GM21528 (cell line): ENCODE results near the gene PTPRS.

ENCODE experiments used
- ATAC-seq: cut with Tn5 transposase; IDR thresholded peaks from one replicate; pipeline ENCODE4 v1.9.1; 2021; ENCODE audit warnings: mild to moderate bottlenecking, moderate library complexity; ENCODE audit not compliant: unreplicated experiment, low FRiP score

PTPRS gene

DNA sequence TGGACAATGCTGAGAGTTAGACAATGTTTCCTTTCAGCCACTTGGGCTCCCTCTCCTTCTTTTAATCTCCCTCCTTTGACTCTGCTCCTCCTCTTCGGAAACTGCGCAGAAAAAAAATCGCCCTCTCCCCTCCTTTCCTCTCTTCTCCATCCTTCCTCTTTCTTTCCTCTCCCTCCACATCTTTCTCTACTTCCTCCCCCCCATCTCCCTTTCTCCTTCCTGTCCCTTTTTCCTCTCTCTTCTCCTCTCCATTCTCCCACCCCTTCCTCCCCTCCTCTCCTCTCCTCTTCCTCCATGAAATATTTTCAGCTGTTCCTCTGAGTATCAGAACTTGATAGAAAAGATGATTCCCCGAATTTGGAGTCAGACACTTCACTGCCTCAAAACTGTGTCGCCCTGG, 15.1 kb upstream of the PTPRS start:
- no peak for ATAC-seq

DNA sequence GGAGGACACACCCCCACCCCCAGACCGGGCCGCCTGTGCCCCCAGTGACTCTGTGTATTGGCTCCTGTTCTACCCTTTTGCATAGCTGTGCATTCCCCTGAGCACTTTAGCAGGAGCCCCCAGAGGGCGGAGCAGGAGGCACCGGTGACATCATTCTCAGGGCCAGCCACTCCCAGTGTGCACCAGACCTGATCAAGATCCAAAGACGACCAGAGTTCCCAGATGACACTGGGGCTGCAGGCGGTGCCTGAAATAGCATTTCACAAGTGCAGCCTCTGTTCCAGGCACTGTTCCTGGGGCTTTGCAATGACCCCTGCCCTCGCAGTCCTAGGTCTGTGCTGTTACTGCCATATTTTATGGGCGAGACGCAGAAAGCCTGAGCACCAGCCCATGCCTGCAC, 14.5 kb upstream of the PTPRS start:
- ATAC-seq: no peak

DNA sequence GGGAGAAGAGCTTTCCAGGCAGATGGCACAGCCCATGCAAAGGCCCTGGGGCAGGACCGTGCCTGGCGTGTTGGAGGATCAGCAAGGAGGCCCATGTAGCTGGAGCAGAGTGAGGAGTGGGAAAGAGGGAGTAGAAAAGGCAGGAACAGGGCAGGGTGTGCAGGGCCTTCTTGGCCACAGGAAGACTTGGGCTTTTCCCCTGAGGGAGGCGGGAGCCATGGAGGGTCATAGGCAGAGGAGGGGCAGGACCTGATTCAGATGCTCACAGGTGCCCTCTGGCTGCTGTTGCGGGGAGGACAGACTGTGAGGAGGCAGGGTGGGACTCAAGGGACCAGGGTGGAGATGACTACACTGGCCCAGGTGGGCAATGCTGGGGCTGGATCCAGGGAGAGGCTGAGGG, 13.8 kb upstream of the PTPRS start:
- no peak for ATAC-seq

DNA sequence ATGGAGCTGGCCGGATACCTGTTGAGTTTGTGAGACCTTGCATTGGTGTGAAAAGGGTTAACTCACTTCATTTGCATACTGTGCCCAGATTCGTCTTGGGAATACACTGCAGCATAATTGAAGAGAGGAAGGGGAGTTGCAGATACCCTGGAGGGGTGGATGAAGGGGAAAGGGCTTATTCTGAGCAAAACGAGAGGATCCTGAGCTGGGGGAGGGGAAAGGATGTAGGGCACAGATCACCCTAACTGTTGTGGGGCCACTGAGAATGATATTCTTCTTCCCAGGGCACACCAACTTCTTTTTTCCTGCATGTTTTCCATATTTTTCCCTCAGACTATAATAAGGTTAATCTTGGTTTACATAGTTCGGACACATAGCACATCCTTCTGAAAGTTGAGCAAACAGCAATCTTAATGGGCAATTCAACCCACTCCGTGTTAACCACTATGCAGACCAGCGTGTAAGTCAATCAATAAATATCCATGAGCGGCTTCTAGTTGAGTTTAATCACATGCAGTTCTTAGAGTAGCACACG, 11.7 kb upstream of the PTPRS start:
- no peak for ATAC-seq

DNA sequence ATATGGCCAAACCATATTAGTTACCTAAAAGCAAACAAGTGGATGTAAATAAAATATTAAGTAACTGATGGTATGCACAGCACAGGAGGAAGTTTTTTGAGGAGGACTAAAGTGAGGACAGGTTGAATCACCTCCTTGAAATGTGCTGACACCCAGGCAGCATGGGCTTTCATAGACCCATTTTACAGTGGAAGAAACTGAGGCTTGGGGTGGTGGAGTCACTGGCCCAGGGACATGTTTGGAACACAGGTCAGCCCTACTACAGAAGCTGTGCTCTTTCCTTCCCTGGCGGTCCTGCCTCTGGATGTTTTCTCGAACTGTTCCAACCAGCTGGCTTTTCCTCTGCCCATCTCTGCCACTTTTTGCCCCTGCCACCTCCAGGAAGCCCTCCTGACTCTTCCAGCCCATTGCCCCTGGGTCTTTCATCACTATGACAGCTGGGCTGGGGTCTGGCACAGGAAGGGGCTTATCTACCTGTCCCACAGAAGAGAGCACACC, 11.2 kb upstream of the PTPRS start:
- no peak for ATAC-seq

DNA sequence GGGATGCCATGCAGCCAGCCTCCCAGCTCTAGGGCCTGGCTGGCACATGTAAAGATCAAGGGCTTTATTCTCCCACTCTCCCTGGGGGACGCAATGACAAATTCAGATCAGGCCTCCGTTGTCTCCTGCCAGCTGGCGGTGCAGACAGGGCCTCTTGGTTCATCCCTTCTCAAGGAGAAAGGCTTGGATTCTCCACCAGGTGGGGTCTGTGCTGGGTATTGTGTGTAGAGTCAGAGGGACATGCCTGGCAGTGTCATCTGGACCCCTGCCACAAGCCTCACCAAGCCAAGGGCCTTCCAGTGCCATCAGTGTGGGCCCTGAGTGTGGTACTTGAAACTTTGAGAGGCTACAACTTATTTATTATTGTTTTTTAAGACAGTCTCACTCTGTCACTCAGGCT, 8.4 kb upstream of the PTPRS start:
- no peak for ATAC-seq

DNA sequence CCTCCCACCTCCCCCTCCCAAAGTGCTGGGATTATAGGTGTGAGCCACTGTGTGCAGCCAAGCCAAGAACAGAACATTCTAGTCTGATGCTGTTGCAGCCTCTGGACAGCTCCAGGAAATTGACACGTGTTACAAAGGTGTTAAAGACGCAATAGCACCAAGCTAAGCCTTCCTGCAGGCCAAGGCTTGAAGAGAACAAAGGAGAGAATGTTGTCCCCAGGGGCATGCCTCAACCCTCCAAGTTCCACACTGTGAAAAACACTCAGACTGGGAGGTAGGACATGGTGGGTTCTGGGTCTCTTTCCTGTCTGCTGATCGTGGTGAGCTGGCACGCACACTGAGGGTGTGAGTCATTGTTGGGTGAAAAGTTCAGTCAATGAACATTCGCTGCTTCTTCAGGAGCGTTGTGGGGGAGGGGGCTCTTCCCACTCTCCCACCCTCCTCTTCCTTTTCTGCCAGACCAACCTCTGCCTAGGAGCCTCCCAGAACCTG, 5.3 kb upstream of the PTPRS start:
- no peak for ATAC-seq

DNA sequence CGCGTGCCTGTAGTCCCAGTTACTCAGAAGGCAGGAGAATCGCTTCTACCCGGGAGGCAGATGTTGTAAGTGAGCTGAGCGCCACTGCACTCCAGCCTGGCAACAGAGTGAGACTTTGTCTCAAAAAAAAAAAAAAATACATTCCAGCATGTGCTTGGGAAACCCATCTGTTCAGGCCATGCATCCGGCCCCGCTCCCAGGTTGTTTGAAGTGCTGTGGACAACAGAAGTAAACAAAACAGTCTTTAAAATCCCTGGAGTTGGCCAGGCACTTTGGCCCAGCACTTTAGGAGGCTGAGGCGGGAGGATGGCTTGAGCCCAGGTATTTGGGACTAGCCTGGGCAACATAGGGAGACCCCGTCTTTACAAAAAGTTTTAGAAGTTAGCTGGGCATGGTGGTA, 3.2 kb upstream of the PTPRS start:
- ATAC-seq: no peak

DNA sequence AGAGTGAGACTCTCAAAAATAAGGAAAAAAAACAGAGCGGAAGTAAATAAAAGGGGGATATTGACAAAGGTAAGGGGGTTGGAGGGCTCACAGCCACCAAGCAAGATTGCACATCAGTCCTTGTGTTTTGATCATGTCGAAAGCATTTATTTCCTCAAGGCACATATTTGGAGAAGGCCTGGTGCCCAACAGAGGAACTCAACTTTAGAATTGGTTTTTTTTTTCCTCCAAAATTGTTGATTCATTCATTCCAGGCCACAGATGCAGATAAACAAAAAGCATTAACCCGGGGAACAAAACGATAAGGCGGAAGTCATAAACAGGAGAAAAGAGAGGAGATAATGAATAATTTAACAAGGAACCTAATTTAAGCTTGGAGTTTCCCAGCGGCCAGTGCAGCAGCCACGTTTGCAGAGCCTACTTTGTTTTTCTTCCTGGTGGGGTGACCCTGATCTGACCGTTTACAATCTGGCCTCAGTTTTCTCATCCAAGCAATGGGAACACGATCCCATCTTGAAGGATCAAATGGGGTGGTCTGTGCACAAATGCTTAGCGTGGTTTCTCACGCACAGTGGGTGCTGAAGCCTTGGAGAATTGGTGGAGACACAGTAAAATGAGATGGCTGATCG, 2.1 kb upstream of the PTPRS start:
- no peak for ATAC-seq

DNA sequence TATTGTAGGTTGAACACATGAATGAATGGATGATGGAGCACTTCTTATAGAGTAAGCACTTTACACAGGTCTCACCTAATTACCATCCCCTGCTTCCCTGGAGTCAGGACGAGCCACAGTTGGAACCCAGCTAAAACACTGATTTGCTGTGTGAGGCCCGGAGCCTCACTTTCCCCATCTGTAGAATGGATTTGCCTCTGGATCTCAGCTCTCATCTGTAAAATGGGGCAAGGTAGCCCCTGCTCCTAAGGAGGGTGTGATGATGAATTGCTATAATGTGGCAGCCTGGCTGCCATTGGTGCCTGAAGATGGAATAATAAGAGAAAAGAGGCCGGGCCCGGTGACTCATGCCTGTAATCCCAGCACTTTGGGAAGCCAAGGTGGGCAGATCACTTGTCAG, 1.4 kb upstream of the PTPRS start:
- ATAC-seq: no peak

DNA sequence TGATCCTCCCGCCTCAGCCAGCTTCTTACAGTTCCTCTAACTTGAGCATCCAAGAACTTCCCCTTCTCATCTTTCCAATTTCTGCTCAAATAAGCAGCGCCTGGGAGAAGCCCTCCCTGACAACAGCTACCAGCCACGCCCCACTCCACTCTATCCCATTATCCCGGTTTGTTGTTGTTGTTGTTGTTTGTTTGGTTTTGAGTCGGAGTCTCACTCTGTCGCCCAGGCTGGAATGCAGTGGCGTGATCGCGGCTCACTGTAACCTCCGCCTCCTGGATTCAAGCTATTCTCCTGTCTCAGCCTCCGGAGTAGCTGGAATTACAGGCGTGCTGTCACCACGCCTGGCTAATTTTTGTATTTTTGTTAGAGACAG, 822 bp upstream of the PTPRS start:
- no peak for ATAC-seq

DNA sequence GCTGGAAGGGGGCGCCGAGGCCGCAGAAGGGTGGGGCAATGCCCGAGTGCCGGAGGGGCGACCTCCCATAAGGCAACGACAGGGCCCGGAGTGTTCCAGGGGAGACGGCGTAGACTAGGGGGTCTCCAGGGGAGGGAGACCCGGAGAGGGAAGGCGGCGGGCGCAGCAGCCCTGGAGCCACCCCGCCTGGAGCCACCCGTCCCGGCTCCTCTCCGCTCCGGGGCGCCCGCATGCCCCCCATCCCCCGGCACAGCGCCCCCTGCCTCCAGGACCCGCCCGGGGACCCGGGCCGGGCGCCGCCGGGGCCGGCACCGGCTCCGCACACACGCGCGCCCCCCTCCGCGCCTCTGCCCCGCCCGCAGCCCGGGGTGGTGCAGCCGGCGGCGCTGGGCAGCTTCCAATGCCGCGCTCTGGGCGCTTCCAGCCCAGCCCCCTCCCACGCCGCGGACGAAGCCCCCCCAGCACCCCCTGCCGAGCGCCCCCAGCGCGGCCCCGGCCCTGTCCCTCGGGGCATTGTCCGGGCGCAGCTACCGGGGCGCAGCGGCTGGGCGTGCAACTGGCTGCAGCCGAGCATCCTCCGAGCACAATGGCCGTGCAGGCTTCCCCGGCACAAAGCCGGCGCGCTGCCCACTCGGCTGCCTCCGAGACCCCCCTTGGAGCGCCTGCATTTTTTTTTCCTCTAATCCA, 519 bp downstream of the PTPRS start:
- ATAC-seq: no peak

DNA sequence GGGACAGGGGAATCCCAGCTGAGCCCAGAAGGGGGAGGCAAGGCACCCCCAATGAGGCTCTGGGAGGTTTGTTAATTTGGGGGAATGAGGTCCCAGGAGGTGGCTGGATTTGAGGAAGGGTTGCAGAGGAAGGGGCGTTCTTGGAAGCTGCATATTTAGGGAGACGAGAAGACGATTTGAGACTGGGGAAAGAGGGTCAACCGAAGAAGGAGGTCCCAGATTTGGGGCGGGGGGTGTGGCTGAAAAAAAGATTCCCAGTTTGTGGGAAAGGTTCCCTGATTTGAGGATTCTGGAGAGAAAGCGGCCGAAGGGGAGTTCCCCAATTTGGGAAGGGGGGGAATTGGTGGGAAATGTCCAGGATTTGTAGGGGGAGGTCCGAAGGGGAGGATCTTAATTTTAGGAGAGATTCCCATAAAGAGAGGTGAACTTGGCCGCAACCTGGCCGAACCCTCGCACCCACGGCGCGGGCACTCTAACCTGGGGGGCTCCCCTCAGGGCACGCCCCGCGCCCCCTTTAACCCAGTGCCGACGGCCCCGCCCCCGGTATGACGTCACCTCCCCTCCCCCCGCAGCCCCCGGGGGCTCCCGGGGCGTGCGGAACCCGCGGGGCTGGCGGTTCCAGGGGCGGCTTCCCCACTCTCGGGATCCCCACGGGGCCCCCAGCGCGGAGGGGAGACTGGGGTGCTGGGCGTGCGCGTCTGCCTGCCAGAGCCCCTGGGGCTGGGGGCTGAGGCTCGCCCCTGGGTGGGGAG, 1.2 kb downstream of the PTPRS start:
- ATAC-seq: no peak

DNA sequence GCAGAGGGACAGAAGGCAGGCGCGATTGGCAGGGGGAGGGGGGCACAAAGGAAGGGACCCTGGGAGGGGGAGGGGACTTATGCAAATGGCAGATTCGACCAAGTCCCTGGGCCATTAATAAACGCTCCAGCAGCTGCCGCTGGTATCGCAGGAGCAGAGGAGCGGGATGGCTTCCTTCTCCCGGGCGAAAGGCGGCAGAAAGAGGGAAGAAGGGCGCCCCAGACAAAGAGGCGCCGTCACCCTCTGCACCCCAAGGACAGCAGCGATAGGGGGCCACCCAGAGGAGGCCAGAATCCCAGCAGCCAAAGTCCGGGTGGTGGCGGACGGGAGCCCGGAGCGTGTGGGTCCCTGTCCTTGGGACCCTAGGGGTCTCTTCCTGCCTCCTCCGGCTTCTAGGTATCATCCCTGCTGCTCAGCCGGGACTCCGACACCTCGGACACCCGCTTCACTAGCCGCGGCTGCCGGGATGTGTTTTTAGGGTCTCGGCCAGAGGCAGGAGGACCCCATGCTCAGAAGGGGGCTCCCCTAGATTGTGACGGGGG, 1.9 kb downstream of the PTPRS start:
- no peak for ATAC-seq

DNA sequence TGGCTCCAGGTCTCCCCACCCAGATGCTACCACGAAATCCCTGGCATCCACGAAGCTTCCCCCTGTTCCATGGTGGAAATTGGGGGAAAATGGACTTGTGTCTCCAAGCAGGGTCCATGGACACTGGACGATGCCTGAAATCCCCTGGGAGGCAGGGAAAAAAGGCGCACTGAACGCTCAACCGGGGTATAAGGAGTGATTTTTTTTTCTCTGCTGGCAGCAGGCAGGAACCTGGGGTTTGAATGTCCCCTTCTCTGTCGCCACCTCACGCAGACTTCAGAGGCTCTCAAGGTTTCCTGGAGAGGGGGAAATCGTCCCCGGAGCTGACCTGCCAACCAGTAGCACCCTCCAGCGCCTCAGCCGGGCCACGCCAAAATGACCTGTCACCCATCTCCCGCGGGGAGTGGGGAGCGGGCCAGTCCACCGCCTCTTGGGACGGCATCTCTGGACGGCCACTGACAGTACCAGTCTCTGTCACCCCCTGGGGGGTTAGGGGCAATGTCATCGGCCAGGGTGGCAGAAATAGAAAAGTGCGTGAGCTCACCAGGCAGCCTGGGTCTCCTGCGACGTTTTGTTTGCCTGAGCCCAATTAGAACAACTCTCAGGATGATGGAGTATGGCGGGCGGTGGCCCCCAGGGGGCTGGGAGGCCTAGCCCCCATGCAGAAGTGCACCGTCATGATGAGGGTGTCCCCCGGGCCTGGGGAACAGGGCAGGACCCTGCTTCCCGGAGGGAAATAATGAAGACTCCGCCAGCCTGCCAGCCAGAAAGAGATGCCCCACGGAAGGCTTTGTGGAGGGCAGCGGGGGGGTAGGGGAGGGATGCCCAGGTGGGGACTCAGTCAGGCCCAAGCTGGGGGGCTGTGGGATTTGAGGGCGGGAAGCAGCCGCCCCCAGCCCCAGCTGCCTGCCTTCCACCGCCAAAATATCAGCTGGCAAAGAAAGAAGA, 2.6 kb downstream of the PTPRS start:
- no peak for ATAC-seq

DNA sequence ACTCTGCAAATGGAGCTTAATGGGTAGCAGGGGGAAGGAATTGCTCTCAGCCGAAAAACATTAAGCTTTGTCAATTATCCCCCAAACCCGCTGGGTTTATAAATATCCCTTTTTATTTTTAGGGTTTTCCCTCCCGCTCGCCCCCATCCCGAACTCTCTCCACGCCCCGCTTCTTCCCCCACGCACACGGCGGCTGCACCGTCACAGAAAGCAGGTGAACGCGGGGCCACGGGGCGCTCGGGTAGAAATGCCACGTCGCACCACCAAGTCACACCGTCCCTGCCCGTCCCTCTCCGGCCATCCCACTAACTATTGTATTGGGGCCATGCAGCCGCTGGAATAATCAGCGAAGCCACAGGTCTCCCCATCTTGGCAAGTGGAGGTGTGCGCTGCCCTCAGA, 3.5 kb downstream of the PTPRS start:
- no peak for ATAC-seq

DNA sequence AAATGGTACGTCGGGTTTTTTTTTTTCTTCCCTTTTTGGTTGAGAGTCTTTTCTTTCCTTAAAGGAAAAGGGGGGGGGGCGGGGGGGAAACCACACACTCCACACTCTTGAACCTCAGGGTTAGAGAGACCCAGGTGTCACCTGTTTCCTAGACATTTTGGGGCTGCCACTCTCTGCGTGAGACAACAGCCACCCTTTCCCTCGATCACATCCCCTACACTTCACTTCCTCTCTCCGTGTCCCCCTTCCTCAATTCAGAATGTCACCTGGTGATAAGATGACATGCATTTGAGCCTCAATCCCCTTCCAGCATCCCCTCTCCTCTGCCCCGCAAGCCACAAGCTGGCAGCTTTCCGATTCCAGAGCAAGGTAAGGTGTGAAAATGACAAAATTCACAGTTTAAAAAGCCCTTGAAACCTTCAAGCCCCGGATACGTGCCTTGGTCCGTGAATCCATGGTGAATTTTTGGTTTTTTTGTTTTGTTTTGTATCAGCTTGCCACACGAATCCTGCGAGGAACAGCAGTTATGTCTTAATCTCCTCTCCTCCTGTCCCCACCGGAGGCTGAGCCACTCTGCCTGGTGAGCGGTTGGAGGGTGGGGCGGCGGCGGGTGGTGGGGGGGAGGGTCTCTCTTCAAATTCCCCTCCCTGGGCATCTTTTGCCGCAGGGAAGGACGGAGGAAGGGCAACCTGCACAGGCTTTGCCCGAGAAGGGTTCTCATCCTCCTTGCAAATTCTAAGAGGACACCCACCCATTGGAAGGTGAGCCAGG, 4.2 kb downstream of the PTPRS start:
- ATAC-seq: no peak

DNA sequence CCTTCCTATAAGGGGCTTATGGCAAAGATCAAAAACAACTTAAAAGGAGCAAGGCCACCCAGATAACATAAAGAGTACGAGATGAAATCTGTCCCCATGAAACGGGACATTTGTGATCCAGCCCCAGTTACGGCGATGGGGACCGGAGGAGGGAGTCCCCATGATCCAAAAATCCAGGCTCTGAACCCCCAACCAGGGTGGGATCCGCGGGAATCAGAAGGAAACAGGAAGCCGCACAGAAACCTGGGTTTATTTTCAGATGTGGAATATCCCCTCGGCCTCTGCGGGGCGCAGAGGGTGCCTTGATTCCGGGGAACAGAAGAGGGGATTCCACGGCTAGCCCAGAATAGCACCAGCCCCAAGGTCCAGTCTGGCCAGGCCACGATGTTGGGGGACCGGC, 5.0 kb downstream of the PTPRS start:
- ATAC-seq: no peak

DNA sequence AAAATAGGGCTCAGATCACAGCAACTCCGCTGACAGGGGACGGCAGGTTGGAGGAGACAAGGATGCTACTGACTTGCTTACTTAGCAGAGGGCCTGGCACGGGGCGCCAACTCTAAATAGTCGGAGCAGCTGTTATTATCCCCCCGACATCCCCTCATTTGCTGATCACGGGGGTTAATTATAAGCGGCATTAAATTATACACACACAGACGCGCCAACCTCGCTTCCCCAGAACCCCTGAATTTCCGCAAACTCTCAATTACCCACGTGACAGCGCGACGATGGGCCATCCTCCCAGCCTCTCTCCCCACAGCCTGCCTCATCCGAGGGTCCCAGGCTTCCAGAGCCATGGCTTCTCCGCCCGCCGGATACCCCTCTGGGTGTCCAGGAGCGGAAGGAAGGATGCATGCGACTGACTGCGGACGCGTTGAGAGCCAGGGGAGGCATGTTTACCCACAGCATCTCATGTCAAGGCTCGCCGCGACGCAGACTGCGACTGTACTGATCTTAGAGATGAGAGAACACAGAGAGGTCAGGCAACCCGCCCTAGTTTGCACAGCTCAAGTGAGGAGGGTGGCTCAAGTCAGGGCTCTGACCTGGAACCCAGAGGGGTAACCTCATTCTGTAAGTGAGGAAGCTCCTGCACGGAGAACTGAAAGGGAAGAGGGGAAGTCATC, 5.7 kb downstream of the PTPRS start:
- no peak for ATAC-seq
